Rectal smooth muscle tissue (tissue), 1 donor: ENCODE data around the gene REEP5.
"Not testable (repeated sequence)": the region's sequence is repeated elsewhere in the genome, so short reads cannot be mapped to it uniquely, and the experiment has no call there.

Experiments used
- H3K27ac ChIP-seq: one replicate; pipeline ENCODE4 v1.7.0; 2013; ENCODE audit warnings: low read depth, low read length, inconsistent platforms
- H3K27me3 ChIP-seq: one replicate; pipeline ENCODE4 v1.7.0; 2013; ENCODE audit warnings: low read length; ENCODE audit not compliant: control insufficient read depth, insufficient read depth
- H3K36me3 ChIP-seq: one replicate; pipeline ENCODE4 v1.7.0; 2013; ENCODE audit warnings: low read length; ENCODE audit not compliant: control insufficient read depth, insufficient read depth
- H3K4me1 ChIP-seq: one replicate; pipeline ENCODE4 v1.7.0; 2013; ENCODE audit warnings: low read length; ENCODE audit not compliant: control insufficient read depth, insufficient read depth
- H3K4me3 ChIP-seq: one replicate; pipeline ENCODE4 v1.7.0; 2013; ENCODE audit warnings: low read length
- H3K9ac ChIP-seq: one replicate; pipeline ENCODE4 v1.7.0; 2013; ENCODE audit warnings: low read length

Gene REEP5

GRCh38 chr5:112904996-112905395 lies 17.0 kb downstream of the REEP5 start:
- peaks cover 12% of the 10 kb centered on the region for H3K36me3 ChIP-seq
- H3K4me3 ChIP-seq, H3K27me3 ChIP-seq, H3K27ac ChIP-seq, H3K4me1 ChIP-seq, H3K9ac ChIP-seq: not testable (repeated sequence)

GRCh38 chr5:112902561-112902960 lies 19.5 kb downstream of the REEP5 start:
- no peak overlapping the region for H3K27ac ChIP-seq
- H3K4me1 ChIP-seq = no peaks in the 10 kb centered on the region
- no peaks in the 10 kb centered on the region for H3K27me3 ChIP-seq
- H3K9ac ChIP-seq = no peak overlapping the region
- peaks cover 8% of the 10 kb centered on the region for H3K36me3 ChIP-seq
- no peak overlapping the region for H3K4me3 ChIP-seq

GRCh38 chr5:112895682-112896081 lies 26.3 kb downstream of the REEP5 start:
- Histone ChIP-seq H3K9ac (no peak overlapping the region), H3K27me3 (no peaks in the 10 kb centered on the region), H3K4me1 (peaks cover 2% of the 10 kb centered on the region), H3K4me3 (no peak overlapping the region), H3K27ac (no peak overlapping the region), H3K36me3 (peaks cover 7% of the 10 kb centered on the region)

- Histone ChIP-seq H3K27ac (no peak overlapping the region), H3K4me1 (peaks cover 2% of the 10 kb centered on the region), H3K36me3 (peaks cover 5% of the 10 kb centered on the region), H3K9ac (no peak overlapping the region), H3K27me3 (no peaks in the 10 kb centered on the region), H3K4me3 (no peak overlapping the region)
These were observed 29.3 kb downstream of the REEP5 start for GRCh38 chr5:112892776-112893175.

GRCh38 chr5:112892066-112892465 lies 30.0 kb downstream of the REEP5 start:
- not testable (repeated sequence) for H3K27me3 ChIP-seq, H3K36me3 ChIP-seq, H3K4me1 ChIP-seq, H3K9ac ChIP-seq, H3K4me3 ChIP-seq, H3K27ac ChIP-seq

- Histone ChIP-seq H3K27me3 (no peaks in the 10 kb centered on the region), H3K4me3 (no peak overlapping the region), H3K9ac (no peak overlapping the region), H3K27ac (no peak overlapping the region), H3K36me3 (peaks cover 14% of the 10 kb centered on the region), H3K4me1 (no peaks in the 10 kb centered on the region)
These were observed 35.1 kb downstream of the REEP5 start for GRCh38 chr5:112886975-112887374.

- H3K27me3 ChIP-seq = no peaks in the 10 kb centered on the region
- no peak overlapping the region for H3K27ac ChIP-seq
- no peaks in the 10 kb centered on the region for H3K4me1 ChIP-seq
- peaks cover 19% of the 10 kb centered on the region for H3K36me3 ChIP-seq
- no peak overlapping the region for H3K9ac ChIP-seq
- no peak overlapping the region for H3K4me3 ChIP-seq
These were observed 37.0 kb downstream of the REEP5 start for GRCh38 chr5:112885001-112885400.

- no peaks in the 10 kb centered on the region for H3K27me3 ChIP-seq
- no peak overlapping the region for H3K9ac ChIP-seq
- H3K4me3 ChIP-seq = no peak overlapping the region
- H3K4me1 ChIP-seq = no peaks in the 10 kb centered on the region
- H3K36me3 ChIP-seq = peaks cover 20% of the 10 kb centered on the region
- no peak overlapping the region for H3K27ac ChIP-seq
These were observed 38.8 kb downstream of the REEP5 start for GRCh38 chr5:112883192-112883591.

GRCh38 chr5:112880219-112880964 lies 41.6 kb downstream of the REEP5 start:
- Histone ChIP-seq H3K36me3 (peaks cover 10% of the 10 kb centered on the region), H3K27me3 (no peaks in the 10 kb centered on the region), H3K4me1 (no peaks in the 10 kb centered on the region), H3K4me3 (no peak overlapping the region), H3K27ac (no peak overlapping the region), H3K9ac (no peak overlapping the region)

GRCh38 chr5:112878760-112879159 lies 43.3 kb downstream of the REEP5 start:
- H3K4me1 ChIP-seq = no peaks in the 10 kb centered on the region
- H3K27ac ChIP-seq = no peak overlapping the region
- H3K9ac ChIP-seq = no peak overlapping the region
- no peak overlapping the region for H3K4me3 ChIP-seq
- H3K27me3 ChIP-seq = no peaks in the 10 kb centered on the region
- H3K36me3 ChIP-seq = peaks cover 10% of the 10 kb centered on the region

- no peak overlapping the region for H3K9ac ChIP-seq
- H3K4me1 ChIP-seq = no peaks in the 10 kb centered on the region
- peaks cover 10% of the 10 kb centered on the region for H3K36me3 ChIP-seq
- H3K27me3 ChIP-seq = no peaks in the 10 kb centered on the region
- H3K27ac ChIP-seq = no peak overlapping the region
- no peak overlapping the region for H3K4me3 ChIP-seq
These were observed 43.9 kb downstream of the REEP5 start for GRCh38 chr5:112878101-112878500.

GRCh38 chr5:112876362-112876761 lies 45.7 kb downstream of the REEP5 start:
- Histone ChIP-seq H3K27me3 (no peaks in the 10 kb centered on the region), H3K27ac (no peak overlapping the region), H3K36me3 (peaks cover 10% of the 10 kb centered on the region), H3K4me3 (no peak overlapping the region), H3K9ac (no peak overlapping the region), H3K4me1 (no peaks in the 10 kb centered on the region)

- no peak overlapping the region for H3K9ac ChIP-seq
- H3K36me3 ChIP-seq = peaks cover 19% of the 10 kb centered on the region
- H3K4me1 ChIP-seq = no peaks in the 10 kb centered on the region
- H3K27me3 ChIP-seq = no peaks in the 10 kb centered on the region
- no peak overlapping the region for H3K27ac ChIP-seq
- H3K4me3 ChIP-seq = no peak overlapping the region
These were observed 51.1 kb downstream of the REEP5 start for GRCh38 chr5:112870966-112871365.
